Measurements from ENCODE around the gene SLIT1. TPM values are rescaled to one million over a fixed set of nuclear protein-coding genes. Genes with fewer than 3 reads are reported as not detected.

Gene SLIT1
- total and polyA plus RNA-seq, 2 of the 8 experiments (the other 6 are each of a cell fraction or from before 2014, with no cell fraction given): 0.70 to 0.88 TPM

DNA sequence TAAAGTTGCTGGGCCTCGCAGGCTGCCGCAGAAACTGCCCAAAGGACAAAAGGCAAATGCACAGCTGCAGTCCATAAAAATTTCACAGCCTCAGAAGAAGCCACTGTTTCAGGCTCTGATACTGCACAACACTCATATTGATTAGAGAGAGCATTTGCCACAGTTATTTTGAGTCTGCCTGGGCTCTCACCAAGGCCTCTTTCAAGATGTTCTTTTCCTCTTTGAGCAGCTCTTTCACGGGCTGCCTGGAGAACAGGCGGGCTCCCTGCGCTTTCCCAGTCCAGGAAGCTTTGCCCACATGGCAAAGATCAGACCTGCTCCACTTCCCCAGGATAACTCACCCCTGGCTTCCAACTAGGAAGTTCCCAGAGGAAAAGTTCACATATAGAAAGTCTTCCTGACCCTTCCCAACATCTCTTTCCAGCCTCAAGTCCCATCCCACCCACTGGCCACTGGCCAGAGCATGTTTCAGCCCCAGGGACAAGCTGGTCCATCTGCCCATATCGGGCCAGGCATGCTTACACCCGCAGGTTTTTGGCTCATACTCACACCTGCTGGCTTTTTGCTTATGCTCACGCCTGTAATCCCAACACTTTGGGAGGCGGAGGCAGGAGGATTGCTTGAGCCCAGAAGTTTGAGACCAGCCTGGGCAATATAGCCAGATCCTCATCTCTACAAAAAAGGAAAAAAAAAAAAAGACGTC lies 3.3 kb downstream of the SLIT1 start:
- no peaks in the 10 kb centered on the region for H3K79me2 ChIP-seq (ENCODE audit: control insufficient read depth in 1 of 2, insufficient read depth in 2 of 2, low read length in 2 of 2)
- no peaks in the 10 kb centered on the region for H3K79me1 ChIP-seq (ENCODE audit: low read depth, low read length)
- H3K56ac ChIP-seq (replicated peaks; ENCODE audit: insufficient read length, low read depth, low read length): no peak overlapping the region
- H2AFZ ChIP-seq (ENCODE audit: low read length): no peak overlapping the region
- no peak overlapping the region for H2AK5ac ChIP-seq (ENCODE audit: low read depth, low read length)
- no peak overlapping the region for H2BK20ac ChIP-seq (ENCODE audit: low read length)
- no peak overlapping the region for H2BK15ac ChIP-seq (ENCODE audit: low read length)
- H3K9ac ChIP-seq (replicated peaks in 1 of 4; ENCODE audit: extremely low read depth in 1 of 4, low read depth in 3 of 4, low read length in 3 of 4): no peak overlapping the region
- DNase-seq (ENCODE audit: low read depth in 1 of 2, low spot score in 2 of 2) (no peak), FAIRE-seq (no peak)
- TF ChIP-seq JUN (IDR thresholded peaks at IDR 0.05; ENCODE audit: low read depth, low read length): no peak
- H3K9me3 ChIP-seq (ENCODE audit: insufficient read depth in 2 of 2, low read depth in 1 of 2, low read length in 1 of 2): no peaks in the 10 kb centered on the region
- no peak overlapping the region for H3K18ac ChIP-seq (ENCODE audit: extremely low read depth, low read length)
- no peak overlapping the region for H3K4ac ChIP-seq (replicated peaks; ENCODE audit: insufficient read length, low read depth, low read length)
- H2BK120ac ChIP-seq (replicated peaks; ENCODE audit: low read depth, low read length): no peak overlapping the region
- H3K27ac ChIP-seq (ENCODE audit: low read depth, low read length): no peak overlapping the region
- H3K23me2 ChIP-seq (ENCODE audit: low read depth, low read length): peaks cover 17% of the 10 kb centered on the region; the same call in 1 of the 2 replicates
- CTCF ChIA-PET (ENCODE audit: partially characterized antibody): interaction anchor here (0.8 to 20.0 kb wide), 9 partner anchors 7 to 808 kb away, joined by 3 to 320 read pairs (median 4); partner anchors contain the start of gene PIK3AP1
- no peak overlapping the region for H3K4me3 ChIP-seq (ENCODE audit: extremely low read depth in 1 of 4, insufficient read depth in 2 of 4, low read depth in 3 of 4, low read length in 4 of 4)
- no peak overlapping the region for H2BK5ac ChIP-seq (ENCODE audit: low read depth, low read length)
- no peak overlapping the region for H4K91ac ChIP-seq (replicated peaks; ENCODE audit: insufficient read length, low read length)
- POLR2A ChIA-PET (ENCODE audit: partially characterized antibody): no interaction called here
- no peak overlapping the region for H3K23ac ChIP-seq (ENCODE audit: insufficient read length)
- no peak overlapping the region for H3K14ac ChIP-seq (ENCODE audit: insufficient read length)
- H4K8ac ChIP-seq (ENCODE audit: extremely low read depth, insufficient read depth, low read length): no peak overlapping the region
- no peak overlapping the region for H4K5ac ChIP-seq (ENCODE audit: insufficient read length, low read depth, low read length)
- H3K4me2 ChIP-seq (ENCODE audit: insufficient read depth in 1 of 2, low read depth in 2 of 2, low read length in 2 of 2): no peak overlapping the region
- WGBS, 2 experiments (ENCODE audit: extremely low coverage in 1 of 2, insufficient coverage in 1 of 2, insufficient read length in 1 of 2, insufficient replicate concordance in 2 of 2, low coverage in 1 of 2, low lambda C conversion rate in 2 of 2, missing lambda C conversion rate in 1 of 2): 77% methylated on average over 10 of the region's 10 CpGs; no CpG with 5 or more reads in 1 of the 2 experiments
- H3K36me3 ChIP-seq (ENCODE audit: control insufficient read depth in 2 of 4, insufficient read depth in 4 of 4, low read length in 3 of 4): no peaks in the 10 kb centered on the region
- H2BK12ac ChIP-seq (ENCODE audit: low read depth, low read length): no peak overlapping the region
- H4K20me1 ChIP-seq (replicated peaks in 1 of 2; ENCODE audit: control insufficient read depth in 1 of 2, insufficient read depth in 2 of 2, low read length in 2 of 2): peaks cover 0 to 4% of the 10 kb centered on the region in 2 experiments
- H3K27me3 ChIP-seq (replicated peaks in 1 of 4; ENCODE audit: control insufficient read depth in 3 of 4, extremely low read depth in 1 of 4, insufficient read depth in 3 of 4, low read length in 3 of 4): peaks cover 27 to 54% (median 46%) of the 10 kb centered on the region in 4 experiments
- peaks cover 2 to 11% (median 8%) of the 10 kb centered on the region in 4 experiments for H3K4me1 ChIP-seq (replicated peaks in 1 of 4; ENCODE audit: control insufficient read depth in 3 of 4, insufficient read depth in 4 of 4, low read length in 3 of 4)

Data from H1 (cell line).